WI38 (cell line): ENCODE measurements around the gene GRID1.

Experiments
- H3K4me3 ChIP-seq: 2 replicates; pipeline ENCODE4 v1.5.1; 2011; ENCODE audit warnings: low read depth, mild to moderate bottlenecking, control low read depth, low read length
- CTCF ChIP-seq: IDR thresholded peaks from 2 replicates; pipeline ENCODE4 v1.5.1; 2012; ENCODE audit warnings: low read depth, mild to moderate bottlenecking, control low read depth, low read length

GRID1 gene

GRCh38 chr10:86231796-86232560 lies 134.6 kb downstream of the GRID1 start:
- TF ChIP-seq CTCF = no peak
- H3K4me3 ChIP-seq = no peak overlapping the region

GRCh38 chr10:86230557-86231180 lies 135.9 kb downstream of the GRID1 start:
- no peak for TF ChIP-seq CTCF
- no peak overlapping the region for H3K4me3 ChIP-seq

- H3K4me3 ChIP-seq = no peak overlapping the region
- TF ChIP-seq CTCF = no peak
Measured at GRCh38 chr10:86229811-86230556, 136.6 kb downstream of the GRID1 start.

GRCh38 chr10:86229376-86229775 lies 137.2 kb downstream of the GRID1 start:
- no peak overlapping the region for H3K4me3 ChIP-seq
- TF ChIP-seq CTCF = no peak

GRCh38 chr10:86227501-86228258 lies 138.9 kb downstream of the GRID1 start:
- TF ChIP-seq CTCF = no peak
- no peak overlapping the region for H3K4me3 ChIP-seq

- no peak for TF ChIP-seq CTCF
- H3K4me3 ChIP-seq = no peak overlapping the region
Measured at GRCh38 chr10:86226781-86227201, 139.8 kb downstream of the GRID1 start.
